Measurements from ENCODE around the gene LSAMP.

DNA sequence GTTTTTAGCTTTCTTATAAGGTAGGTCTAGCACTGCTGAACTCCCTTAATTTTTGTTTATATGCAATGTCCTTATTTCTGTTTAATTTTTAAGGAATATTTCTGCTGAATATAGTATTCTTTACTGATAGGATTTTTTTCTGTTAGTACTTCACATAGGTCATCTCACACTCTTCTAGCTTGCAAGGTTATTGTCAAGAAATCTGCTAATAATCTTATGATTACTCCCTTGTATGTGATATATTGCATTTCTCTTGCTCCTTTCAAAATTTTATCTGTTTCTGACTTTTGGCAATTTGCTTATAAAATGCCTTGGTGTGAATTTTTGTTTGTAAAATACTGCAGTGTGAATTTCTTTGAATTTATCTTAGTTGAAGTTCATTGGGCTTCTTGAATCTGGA lies 523.6 kb downstream of the LSAMP start:
- TF ChIP-seq YY1 (IDR thresholded peaks at IDR 0.05; ENCODE audit: borderline replicate concordance in 1 of 3, control insufficient read depth in 1 of 3, extremely low read depth in 1 of 3, insufficient read depth in 3 of 3, insufficient read length in 1 of 3, insufficient replicate concordance in 2 of 3, low read depth in 1 of 3, low read length in 2 of 3) (no peak), REST (IDR thresholded peaks at IDR 0.05; ENCODE audit: borderline replicate concordance) (no peak), REST (CRISPR knock-in tag; IDR thresholded peaks at IDR 0.05; ENCODE audit: low read depth) (no peak), JUNB (CRISPR knock-in tag; conservative IDR thresholded peaks at IDR 0.05) (no peak), ATF2 (CRISPR knock-in tag; IDR thresholded peaks at IDR 0.05) (no peak), TEAD2 (tag; IDR thresholded peaks at IDR 0.05) (no peak)
- TF ChIP-seq, protein P1, sequence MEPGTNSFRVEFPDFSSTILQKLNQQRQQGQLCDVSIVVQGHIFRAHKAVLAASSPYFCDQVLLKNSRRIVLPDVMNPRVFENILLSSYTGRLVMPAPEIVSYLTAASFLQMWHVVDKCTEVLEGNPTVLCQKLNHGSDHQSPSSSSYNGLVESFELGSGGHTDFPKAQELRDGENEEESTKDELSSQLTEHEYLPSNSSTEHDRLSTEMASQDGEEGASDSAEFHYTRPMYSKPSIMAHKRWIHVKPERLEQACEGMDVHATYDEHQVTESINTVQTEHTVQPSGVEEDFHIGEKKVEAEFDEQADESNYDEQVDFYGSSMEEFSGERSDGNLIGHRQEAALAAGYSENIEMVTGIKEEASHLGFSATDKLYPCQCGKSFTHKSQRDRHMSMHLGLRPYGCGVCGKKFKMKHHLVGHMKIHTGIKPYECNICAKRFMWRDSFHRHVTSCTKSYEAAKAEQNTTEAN (CRISPR knock-in tag; IDR thresholded peaks at IDR 0.05) = no peak
- TF ChIP-seq, protein P2, sequence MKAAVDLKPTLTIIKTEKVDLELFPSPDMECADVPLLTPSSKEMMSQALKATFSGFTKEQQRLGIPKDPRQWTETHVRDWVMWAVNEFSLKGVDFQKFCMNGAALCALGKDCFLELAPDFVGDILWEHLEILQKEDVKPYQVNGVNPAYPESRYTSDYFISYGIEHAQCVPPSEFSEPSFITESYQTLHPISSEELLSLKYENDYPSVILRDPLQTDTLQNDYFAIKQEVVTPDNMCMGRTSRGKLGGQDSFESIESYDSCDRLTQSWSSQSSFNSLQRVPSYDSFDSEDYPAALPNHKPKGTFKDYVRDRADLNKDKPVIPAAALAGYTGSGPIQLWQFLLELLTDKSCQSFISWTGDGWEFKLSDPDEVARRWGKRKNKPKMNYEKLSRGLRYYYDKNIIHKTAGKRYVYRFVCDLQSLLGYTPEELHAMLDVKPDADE (conservative IDR thresholded peaks at IDR 0.05; ENCODE audit: control insufficient read depth, low read depth, low read length) = no peak
- TF ChIP-seq, protein P3, sequence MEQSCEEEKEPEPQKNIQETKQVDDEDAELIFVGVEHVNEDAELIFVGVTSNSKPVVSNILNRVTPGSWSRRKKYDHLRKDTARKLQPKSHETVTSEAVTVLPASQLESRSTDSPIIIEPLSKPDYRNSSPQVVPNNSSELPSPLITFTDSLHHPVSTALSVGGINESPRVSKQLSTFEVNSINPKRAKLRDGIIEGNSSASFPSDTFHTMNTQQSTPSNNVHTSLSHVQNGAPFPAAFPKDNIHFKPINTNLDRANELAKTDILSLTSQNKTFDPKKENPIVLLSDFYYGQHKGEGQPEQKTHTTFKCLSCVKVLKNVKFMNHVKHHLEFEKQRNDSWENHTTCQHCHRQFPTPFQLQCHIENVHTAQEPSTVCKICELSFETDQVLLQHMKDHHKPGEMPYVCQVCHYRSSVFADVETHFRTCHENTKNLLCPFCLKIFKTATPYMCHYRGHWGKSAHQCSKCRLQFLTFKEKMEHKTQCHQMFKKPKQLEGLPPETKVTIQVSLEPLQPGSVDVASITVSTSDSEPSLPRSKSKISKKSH (CRISPR knock-in tag; IDR thresholded peaks at IDR 0.05) = no peak
- TF ChIP-seq, protein P4, sequence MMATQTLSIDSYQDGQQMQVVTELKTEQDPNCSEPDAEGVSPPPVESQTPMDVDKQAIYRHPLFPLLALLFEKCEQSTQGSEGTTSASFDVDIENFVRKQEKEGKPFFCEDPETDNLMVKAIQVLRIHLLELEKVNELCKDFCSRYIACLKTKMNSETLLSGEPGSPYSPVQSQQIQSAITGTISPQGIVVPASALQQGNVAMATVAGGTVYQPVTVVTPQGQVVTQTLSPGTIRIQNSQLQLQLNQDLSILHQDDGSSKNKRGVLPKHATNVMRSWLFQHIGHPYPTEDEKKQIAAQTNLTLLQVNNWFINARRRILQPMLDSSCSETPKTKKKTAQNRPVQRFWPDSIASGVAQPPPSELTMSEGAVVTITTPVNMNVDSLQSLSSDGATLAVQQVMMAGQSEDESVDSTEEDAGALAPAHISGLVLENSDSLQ (IDR thresholded peaks at IDR 0.05) = no peak
